ENCODE data around the gene GTPBP8. TPM values are rescaled to one million over a fixed set of nuclear protein-coding genes. Genes with fewer than 3 reads are reported as not detected.

GTPBP8 gene
- total RNA-seq, 1 donor from 2014 or later = 16.8 TPM

Other genes starting within 250 kb of the GTPBP8 start
- gene CD200R1L, start 144.1 kb upstream of the GTPBP8 start, total RNA-seq = not detected
- 6.3 TPM for gene CD200R1, start 15.9 kb upstream of the GTPBP8 start, total RNA-seq
- 70.1 TPM for gene BOC, start 220.6 kb downstream of the GTPBP8 start, total RNA-seq